GM18526 (cell line): ENCODE measurements around the gene RBM23.

Experiments
- POLR2A ChIP-seq: IDR thresholded peaks from 3 replicates; pipeline ENCODE4 v1.6.1; 2011; ENCODE audit not compliant: insufficient read length; ENCODE audit errors: extremely low read depth

The RBM23 gene

GRCh38 chr14:22922294-22922693, 3.3 kb upstream of the RBM23 start:
- TF ChIP-seq POLR2A = no peak

GRCh38 chr14:22920697-22921096, 1.7 kb upstream of the RBM23 start:
- no peak for TF ChIP-seq POLR2A

- TF ChIP-seq POLR2A = no peak
These were observed 612 bp upstream of the RBM23 start for GRCh38 chr14:22919601-22919921.

- no peak for TF ChIP-seq POLR2A
These were observed 2.9 kb downstream of the RBM23 start for GRCh38 chr14:22915886-22916521.

- no peak for TF ChIP-seq POLR2A
These were observed 8.0 kb downstream of the RBM23 start for GRCh38 chr14:22910916-22911315.

GRCh38 chr14:22908601-22909000, 10.3 kb downstream of the RBM23 start:
- TF ChIP-seq POLR2A = no peak

- no peak for TF ChIP-seq POLR2A
These were observed 11.5 kb downstream of the RBM23 start for GRCh38 chr14:22907429-22907828.

- TF ChIP-seq POLR2A = no peak
These were observed 12.9 kb downstream of the RBM23 start for GRCh38 chr14:22906073-22906472.

- no peak for TF ChIP-seq POLR2A
These were observed 13.3 kb downstream of the RBM23 start for GRCh38 chr14:22905627-22906026.

GRCh38 chr14:22903742-22904087, 15.2 kb downstream of the RBM23 start:
- TF ChIP-seq POLR2A = no peak

- TF ChIP-seq POLR2A = no peak
These were observed 17.1 kb downstream of the RBM23 start for GRCh38 chr14:22901799-22902198.

GRCh38 chr14:22900081-22900799, 18.7 kb downstream of the RBM23 start:
- no peak for TF ChIP-seq POLR2A

- TF ChIP-seq POLR2A = no peak
These were observed 20.5 kb downstream of the RBM23 start for GRCh38 chr14:22898302-22899090.

- no peak for TF ChIP-seq POLR2A
These were observed 21.6 kb downstream of the RBM23 start for GRCh38 chr14:22897357-22897756.

- no peak for TF ChIP-seq POLR2A
These were observed 22.2 kb downstream of the RBM23 start for GRCh38 chr14:22896760-22897159.

GRCh38 chr14:22896356-22896755, 22.6 kb downstream of the RBM23 start:
- no peak for TF ChIP-seq POLR2A
